Activated CD8-positive, alpha-beta T cell treated with anti-CD3 and anti-CD28 coated beads for 36 hours (primary cell): ENCODE results near the gene GMPR. TPM values are rescaled to one million over a fixed set of nuclear protein-coding genes. Genes with fewer than 3 reads are reported as not detected.

Experiments used
- ATAC-seq: fragments of 200-7000 bp; cut with Tn5 transposase; one replicate; pipeline ENCODE4 v1.10.0; 2021; ENCODE audit warnings: mild to moderate bottlenecking, moderate library complexity
- CTCF ChIA-PET: fragments of 350-600 bp; sonication (Branson Sonifier 250); formaldehyde crosslinking; loops from one replicate; lab custom pipeline; 2021; ENCODE audit warnings: antibody characterized with exemption; lab: Charles Lee
- POLR2A ChIA-PET: fragments of 350-600 bp; sonication (Branson Sonifier 250); formaldehyde crosslinking; loops from one replicate; lab custom pipeline; 2021; ENCODE audit warnings: antibody characterized with exemption; lab: Charles Lee
- DNase-seq: peaks from one replicate; pipeline ENCODE4 v3.0.0-alpha.2; 2020
- H3K27ac Mint-ChIP-seq: one replicate; pipeline ENCODE4 v1.8.0; 2021; ENCODE audit warnings: mild to moderate bottlenecking, mixed read lengths
- H3K27me3 Mint-ChIP-seq: one replicate; pipeline ENCODE4 v1.8.0; 2021; ENCODE audit warnings: mixed read lengths
- H3K36me3 Mint-ChIP-seq: one replicate; pipeline ENCODE4 v1.8.0; 2021; ENCODE audit warnings: low read depth, mixed read lengths
- H3K4me1 Mint-ChIP-seq: one replicate; pipeline ENCODE4 v1.8.0; 2021; ENCODE audit warnings: low read depth, mixed read lengths
- H3K4me3 Mint-ChIP-seq: one replicate; pipeline ENCODE4 v1.8.0; 2021; ENCODE audit warnings: mild to moderate bottlenecking, moderate library complexity, mixed read lengths
- H3K9me3 Mint-ChIP-seq: one replicate; pipeline ENCODE4 v1.8.0; 2021; ENCODE audit warnings: mixed read lengths
- intact Hi-C: fragments of 100-400 bp; cut with micrococcal nuclease; formaldehyde crosslinking; loops from one replicate; pipeline ENCODE4 v1.10.0; 2022
- total RNA-seq, 2 experiments: library from RNA; stranded (reverse); gene quantifications; one replicate each; pipeline ENCODE4 v1.2.3, GENCODE V29; 2021
- TF ChIP-seq, protein P1 (sequence below): fragments of 200-600 bp; IDR thresholded peaks from one replicate; pipeline ENCODE4 v1.8.0; 2022; ENCODE audit warnings: antibody characterized with exemption, mild to moderate bottlenecking

Gene GMPR
- total RNA-seq, 2 experiments from 2014 or later: 0.31 to 0.65 TPM

DNA sequence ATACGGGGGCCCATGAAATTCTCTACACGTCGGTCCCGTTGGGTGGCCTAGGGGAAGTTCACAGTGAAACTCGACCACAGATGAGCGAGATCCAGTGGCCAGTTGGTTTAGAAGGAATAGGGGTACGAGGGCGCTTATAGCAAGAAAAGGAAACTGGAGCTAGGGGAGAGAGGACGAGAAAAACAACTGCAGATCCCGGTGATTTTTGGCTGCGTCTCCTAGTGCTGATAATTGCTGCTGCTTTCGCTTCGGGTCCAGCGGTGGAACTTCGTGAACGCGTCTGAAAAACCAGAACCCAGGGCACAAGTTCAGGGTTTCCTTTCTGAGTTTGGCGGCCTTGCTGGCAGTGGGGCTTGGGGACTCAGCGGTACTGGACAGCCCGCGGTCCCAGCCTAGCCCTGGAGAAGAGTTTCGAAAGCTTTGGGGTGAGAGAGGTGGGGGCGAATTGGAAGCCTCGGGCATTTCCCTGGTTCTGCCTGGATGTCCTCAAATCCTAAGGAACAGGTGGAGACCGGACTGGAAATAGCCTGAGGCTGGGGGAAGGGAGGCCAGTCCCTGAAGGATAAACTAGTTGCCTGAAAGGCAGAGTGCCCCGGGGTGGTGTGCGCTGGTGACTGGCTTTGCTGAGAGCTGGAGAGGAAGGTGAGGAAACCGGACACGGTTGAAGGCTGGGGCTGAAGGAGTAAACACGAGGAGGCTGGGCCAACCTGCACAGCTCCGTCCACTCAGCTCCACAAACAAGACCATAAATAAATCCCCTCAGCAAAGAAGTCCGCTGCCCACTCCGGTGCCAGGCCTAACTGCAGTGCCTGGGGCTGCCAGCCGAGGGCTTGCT, 793 bp downstream of the GMPR start:
- Mint-ChIP-seq H3K27me3 (peaks cover 32% of the 10 kb centered on the region), H3K9me3 (no peaks in the 10 kb centered on the region), H3K27ac (no peak overlapping the region), H3K4me1 (peaks cover 25% of the 10 kb centered on the region), H3K4me3 (peak overlapping the region; percentile 79), H3K36me3 (no peaks in the 10 kb centered on the region)
- intact Hi-C loops: no loop called here
- TF ChIP-seq, protein P1, sequence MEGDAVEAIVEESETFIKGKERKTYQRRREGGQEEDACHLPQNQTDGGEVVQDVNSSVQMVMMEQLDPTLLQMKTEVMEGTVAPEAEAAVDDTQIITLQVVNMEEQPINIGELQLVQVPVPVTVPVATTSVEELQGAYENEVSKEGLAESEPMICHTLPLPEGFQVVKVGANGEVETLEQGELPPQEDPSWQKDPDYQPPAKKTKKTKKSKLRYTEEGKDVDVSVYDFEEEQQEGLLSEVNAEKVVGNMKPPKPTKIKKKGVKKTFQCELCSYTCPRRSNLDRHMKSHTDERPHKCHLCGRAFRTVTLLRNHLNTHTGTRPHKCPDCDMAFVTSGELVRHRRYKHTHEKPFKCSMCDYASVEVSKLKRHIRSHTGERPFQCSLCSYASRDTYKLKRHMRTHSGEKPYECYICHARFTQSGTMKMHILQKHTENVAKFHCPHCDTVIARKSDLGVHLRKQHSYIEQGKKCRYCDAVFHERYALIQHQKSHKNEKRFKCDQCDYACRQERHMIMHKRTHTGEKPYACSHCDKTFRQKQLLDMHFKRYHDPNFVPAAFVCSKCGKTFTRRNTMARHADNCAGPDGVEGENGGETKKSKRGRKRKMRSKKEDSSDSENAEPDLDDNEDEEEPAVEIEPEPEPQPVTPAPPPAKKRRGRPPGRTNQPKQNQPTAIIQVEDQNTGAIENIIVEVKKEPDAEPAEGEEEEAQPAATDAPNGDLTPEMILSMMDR: no peak
- ATAC-seq (no peak), DNase-seq (peak; percentile 39)
- CTCF ChIA-PET: interaction anchor here (1.2 to 1.9 kb wide), 5 partner anchors 10 to 102 kb away, joined by 3 to 5 read pairs (median 3); no protein-coding TSS in a partner anchor
- POLR2A ChIA-PET: no interaction called here

DNA sequence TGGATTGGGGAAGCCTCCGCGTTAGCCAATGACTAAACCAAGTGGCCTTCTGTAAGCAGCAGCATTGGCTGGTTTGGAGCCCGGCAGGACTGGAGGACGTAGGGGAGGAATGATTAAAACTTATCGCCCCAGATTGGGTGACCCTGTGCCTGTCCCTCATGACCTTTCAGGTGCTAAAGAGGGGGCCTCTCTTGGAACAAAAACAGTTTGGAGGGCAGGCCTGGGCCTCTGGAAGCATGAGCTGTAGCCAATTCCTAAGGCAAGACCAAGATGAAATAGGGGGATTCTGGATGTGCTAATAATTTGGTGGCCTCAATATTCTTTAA, 1.4 kb downstream of the GMPR start:
- no peak for ATAC-seq
- Mint-ChIP-seq H3K27ac (no peak overlapping the region), H3K4me3 (no peak overlapping the region), H3K4me1 (peaks cover 25% of the 10 kb centered on the region), H3K27me3 (peaks cover 32% of the 10 kb centered on the region), H3K9me3 (no peaks in the 10 kb centered on the region), H3K36me3 (no peaks in the 10 kb centered on the region)
- intact Hi-C loops: no loop called here
- TF ChIP-seq, protein P1: peak; percentile 36
- no peak for DNase-seq
- POLR2A ChIA-PET: no interaction called here
- CTCF ChIA-PET: interaction anchor here (1.2 to 1.9 kb wide), 5 partner anchors 10 to 92 kb away, joined by 3 to 5 read pairs (median 3); no protein-coding TSS in a partner anchor

DNA sequence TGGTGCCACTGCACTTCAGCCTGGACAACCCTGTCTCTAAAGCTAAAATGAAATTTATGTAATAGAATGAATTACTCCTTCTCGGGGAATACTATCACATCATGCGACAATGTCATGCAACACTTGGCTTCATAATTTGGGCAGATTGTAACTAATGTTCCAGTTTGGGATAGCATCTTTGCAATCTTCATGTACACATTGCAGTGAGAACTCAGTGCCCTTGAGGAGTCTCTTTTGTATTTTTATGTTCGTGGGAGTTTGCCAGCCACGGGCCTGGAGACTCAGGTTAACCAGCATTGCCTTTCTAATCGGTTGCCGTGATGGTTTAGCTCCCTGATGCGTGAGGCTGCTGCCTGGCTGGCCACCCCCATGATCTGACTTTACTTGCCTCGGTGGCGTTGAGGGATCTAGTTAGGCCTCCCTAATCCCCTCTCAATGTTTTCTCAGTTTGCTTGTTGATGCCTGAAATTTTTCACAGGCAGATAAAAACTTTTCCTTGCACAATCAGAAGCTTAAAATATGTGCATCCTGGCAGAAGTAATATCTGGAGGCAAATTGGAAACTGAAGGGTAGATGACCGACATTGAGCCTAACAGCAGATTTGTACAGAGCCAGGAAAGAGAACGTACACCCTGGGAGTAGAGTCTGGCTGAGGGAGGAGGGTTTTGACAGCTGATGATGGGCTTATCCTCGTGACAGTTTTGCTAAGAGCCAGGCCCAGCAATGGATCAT, 2.4 kb downstream of the GMPR start:
- no peak overlapping the region for H3K4me3 Mint-ChIP-seq
- ChIA-PET CTCF (interaction anchor here (1.2 to 1.9 kb wide), 4 partner anchors 9 to 91 kb away, joined by 3 to 5 read pairs (median 4); no protein-coding TSS in a partner anchor), POLR2A (interaction anchor here (1.3 kb wide), 1 partner anchor 331 kb away, joined by 3 read pairs; no protein-coding TSS in a partner anchor)
- H3K9me3 Mint-ChIP-seq: no peaks in the 10 kb centered on the region
- no peak for ATAC-seq
- no peak overlapping the region for H3K27ac Mint-ChIP-seq
- intact Hi-C loops: no loop called here
- H3K36me3 Mint-ChIP-seq: no peaks in the 10 kb centered on the region
- peaks cover 27% of the 10 kb centered on the region for H3K27me3 Mint-ChIP-seq
- DNase-seq: no peak
- TF ChIP-seq, protein P1: no peak
- H3K4me1 Mint-ChIP-seq: peaks cover 25% of the 10 kb centered on the region

DNA sequence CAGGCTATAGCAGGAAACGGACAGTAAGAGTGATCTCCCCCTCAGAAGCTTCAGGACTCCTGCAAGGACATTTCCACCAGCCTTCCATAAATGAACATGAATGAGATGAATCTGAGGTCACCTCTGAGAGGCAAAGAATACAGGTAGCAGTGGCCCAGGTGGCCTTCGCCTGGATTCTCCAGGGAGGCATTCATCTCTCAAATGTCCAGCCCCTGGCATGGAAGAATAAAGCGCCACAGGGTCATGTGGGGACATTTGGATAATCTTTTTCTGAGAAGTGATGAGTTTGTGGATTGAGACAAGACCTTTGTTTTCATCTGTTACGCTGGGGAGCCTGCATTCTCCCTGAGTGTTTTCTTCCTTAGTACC, 2.9 kb downstream of the GMPR start:
- intact Hi-C loops: no loop called here
- Mint-ChIP-seq H3K27ac (no peak overlapping the region), H3K4me1 (peaks cover 22% of the 10 kb centered on the region), H3K36me3 (no peaks in the 10 kb centered on the region), H3K27me3 (peaks cover 23% of the 10 kb centered on the region), H3K9me3 (no peaks in the 10 kb centered on the region), H3K4me3 (no peak overlapping the region)
- DNase-seq (no peak), ATAC-seq (no peak)
- TF ChIP-seq, protein P1: no peak
- CTCF ChIA-PET: no interaction called here
- POLR2A ChIA-PET: interaction anchor here (1.3 kb wide), 1 partner anchor 331 kb away, joined by 3 read pairs; no protein-coding TSS in a partner anchor

DNA sequence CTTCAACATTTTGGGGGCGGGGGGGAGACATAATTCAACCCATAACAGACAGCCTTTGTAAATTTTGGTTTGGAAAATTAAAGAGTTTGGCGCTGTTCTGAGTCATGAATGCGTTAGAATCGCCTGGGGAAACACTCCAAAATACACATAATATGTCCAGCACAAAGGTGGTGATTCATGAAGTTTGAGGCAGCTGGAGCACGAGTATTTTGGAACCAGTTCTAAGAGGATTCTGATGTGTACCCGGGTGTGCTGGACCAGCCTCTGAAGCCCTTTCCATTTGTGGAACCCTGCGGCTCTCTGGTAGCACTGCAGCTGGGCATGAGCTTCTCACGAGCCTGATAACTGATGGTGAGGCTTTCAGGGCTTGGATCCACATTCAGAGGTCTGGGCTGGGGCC, 4.7 kb downstream of the GMPR start:
- DNase-seq: no peak
- ChIA-PET CTCF (no interaction called here), POLR2A (no interaction called here)
- no peak for ATAC-seq
- intact Hi-C loops: no loop called here
- Mint-ChIP-seq H3K9me3 (no peaks in the 10 kb centered on the region), H3K4me3 (no peak overlapping the region), H3K36me3 (no peaks in the 10 kb centered on the region), H3K4me1 (peaks cover 8% of the 10 kb centered on the region), H3K27ac (no peak overlapping the region), H3K27me3 (peaks cover 12% of the 10 kb centered on the region)
- TF ChIP-seq, protein P1: no peak
